ENCODE measurements around the gene RNPEPL1.

RNPEPL1 gene

GRCh38 chr2:240628507-240628807 lies 60.2 kb downstream of the RNPEPL1 start:
- DNase-seq, result no peak

GRCh38 chr2:240628808-240629618 lies 60.7 kb downstream of the RNPEPL1 start:
- no peak for DNase-seq

- no peak for DNase-seq
These were observed 61.3 kb downstream of the RNPEPL1 start for GRCh38 chr2:240629619-240629967.

GRCh38 chr2:240629968-240630770 lies 61.9 kb downstream of the RNPEPL1 start:
- no peak for DNase-seq
